ENCODE measurements around the gene WASHC2A.
"Not testable (repeated sequence)": the region's sequence is repeated elsewhere in the genome, so short reads cannot be mapped to it uniquely, and the experiment has no call there.

The WASHC2A gene

DNA sequence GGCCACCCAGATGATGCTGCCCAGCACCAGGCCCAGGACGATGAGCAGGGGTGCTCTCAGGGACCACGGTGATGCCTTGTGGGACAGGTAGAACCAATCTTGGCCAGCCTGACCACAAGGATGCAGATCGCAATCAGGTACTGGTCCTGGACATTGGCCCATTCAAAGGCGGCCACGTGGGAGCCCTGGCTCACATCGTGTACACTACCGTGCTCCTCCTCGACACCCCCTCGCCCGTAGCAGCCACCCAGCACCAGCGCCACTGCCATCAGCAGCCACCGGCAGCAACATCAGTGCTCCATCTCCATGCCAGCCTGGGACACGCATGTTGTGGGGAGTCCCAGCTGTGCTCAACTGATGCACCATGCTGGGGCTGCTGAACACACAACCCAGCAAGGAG, 40.6 kb upstream of the WASHC2A start:
- no peaks in the 10 kb centered on the region for H3K9me3 ChIP-seq
- no peak overlapping the region for H3K4me3 ChIP-seq (ENCODE audit: low read depth in 1 of 2, low read length in 1 of 2)
- H3K27ac ChIP-seq = no peak overlapping the region
- no peaks in the 10 kb centered on the region for H3K4me1 ChIP-seq (ENCODE audit: control insufficient read depth in 1 of 2, insufficient read depth in 1 of 2, low read depth in 1 of 2, low read length in 1 of 2)
- TF ChIP-seq CTCF (IDR thresholded peaks at IDR 0.05) = no peak
- H3K36me3 ChIP-seq = no peaks in the 10 kb centered on the region
- H3K27me3 ChIP-seq = peaks cover 48% of the 10 kb centered on the region

GRCh38 chr10:50033481-50033880, 34.3 kb upstream of the WASHC2A start:
- no peak overlapping the region for H3K4me3 ChIP-seq (ENCODE audit: low read depth in 1 of 2, low read length in 1 of 2)
- no peak for TF ChIP-seq CTCF (IDR thresholded peaks at IDR 0.05)

GRCh38 chr10:50035337-50035736, 32.4 kb upstream of the WASHC2A start:
- not testable (repeated sequence) for H3K27me3 ChIP-seq; H3K9me3 ChIP-seq; H3K4me3 ChIP-seq (ENCODE audit: low read depth in 1 of 2, low read length in 1 of 2); H3K27ac ChIP-seq; H3K36me3 ChIP-seq
- H3K4me1 ChIP-seq (ENCODE audit: control insufficient read depth in 1 of 2, insufficient read depth in 1 of 2, low read depth in 1 of 2, low read length in 1 of 2) = peaks cover 0 to 14% of the 10 kb centered on the region in 2 experiments

More at GRCh38 chr10:50033481-50033880, 34.3 kb upstream of the WASHC2A start:
- no peaks in the 10 kb centered on the region for H3K36me3 ChIP-seq
- H3K9me3 ChIP-seq = no peaks in the 10 kb centered on the region
- no peaks in the 10 kb centered on the region for H3K27me3 ChIP-seq
- H3K27ac ChIP-seq = no peak overlapping the region
- peaks cover 0 to 14% of the 10 kb centered on the region in 2 experiments for H3K4me1 ChIP-seq (ENCODE audit: control insufficient read depth in 1 of 2, insufficient read depth in 1 of 2, low read depth in 1 of 2, low read length in 1 of 2)

GRCh38 chr10:50044941-50045664, 22.7 kb upstream of the WASHC2A start:
- H3K27ac ChIP-seq = no peak overlapping the region
- H3K4me3 ChIP-seq (ENCODE audit: low read depth in 1 of 2, low read length in 1 of 2) = no peak overlapping the region
- no peaks in the 10 kb centered on the region for H3K4me1 ChIP-seq (ENCODE audit: control insufficient read depth in 1 of 2, insufficient read depth in 1 of 2, low read depth in 1 of 2, low read length in 1 of 2)
- H3K9me3 ChIP-seq = no peaks in the 10 kb centered on the region
- no peaks in the 10 kb centered on the region for H3K36me3 ChIP-seq
- no peak for TF ChIP-seq CTCF (IDR thresholded peaks at IDR 0.05)
- H3K27me3 ChIP-seq = no peaks in the 10 kb centered on the region

DNA sequence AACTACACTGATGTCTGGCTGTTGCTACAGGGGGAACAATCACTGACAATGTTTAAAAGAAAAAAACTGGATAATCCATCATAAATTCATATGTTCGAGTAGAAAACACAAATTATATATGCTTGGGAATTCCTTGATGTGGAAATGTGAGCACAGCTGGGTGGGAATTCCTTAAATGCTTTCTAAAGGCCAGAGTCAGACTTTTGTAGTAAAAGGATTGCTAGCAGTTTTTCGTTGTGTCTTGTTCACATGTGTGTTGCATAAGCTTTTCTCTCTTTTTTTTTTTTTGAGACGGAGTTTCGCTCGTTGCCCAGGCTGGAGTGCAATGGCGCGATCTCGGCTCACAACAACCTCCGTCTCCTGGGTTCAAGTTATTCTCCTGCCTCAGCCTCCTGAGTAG, 21.3 kb upstream of the WASHC2A start:
- not testable (repeated sequence) for H3K4me1 ChIP-seq (ENCODE audit: control insufficient read depth in 1 of 2, insufficient read depth in 1 of 2, low read depth in 1 of 2, low read length in 1 of 2); H3K4me3 ChIP-seq (ENCODE audit: low read depth in 1 of 2, low read length in 1 of 2); H3K36me3 ChIP-seq; H3K27ac ChIP-seq; H3K9me3 ChIP-seq; H3K27me3 ChIP-seq

DNA sequence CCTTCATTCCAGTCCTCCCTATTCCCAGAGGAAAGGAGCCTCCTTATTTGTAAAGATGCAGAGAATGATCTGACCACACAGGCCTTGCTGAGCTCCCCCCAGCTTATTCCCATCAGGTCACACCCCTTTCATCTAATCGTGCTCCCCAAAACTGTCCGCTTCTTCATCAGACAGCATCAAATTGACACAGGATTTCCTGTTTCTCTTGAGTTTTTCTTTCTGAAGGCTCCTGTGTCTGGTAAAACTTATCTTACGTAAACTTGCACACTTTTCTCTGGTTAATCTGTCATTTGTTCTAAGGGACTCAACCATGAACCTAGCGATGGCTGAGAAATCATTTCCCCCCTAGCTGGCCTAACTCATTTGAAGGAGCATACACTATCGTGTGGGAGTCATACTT, 20.2 kb upstream of the WASHC2A start:
- H3K27ac ChIP-seq, H3K9me3 ChIP-seq: not testable (repeated sequence)

GRCh38 chr10:50051995-50052660, 15.6 kb upstream of the WASHC2A start:
- H3K4me3 ChIP-seq (ENCODE audit: low read depth in 1 of 2, low read length in 1 of 2); H3K27me3 ChIP-seq; H3K9me3 ChIP-seq; H3K36me3 ChIP-seq; H3K4me1 ChIP-seq (ENCODE audit: control insufficient read depth in 1 of 2, insufficient read depth in 1 of 2, low read depth in 1 of 2, low read length in 1 of 2); H3K27ac ChIP-seq: not testable (repeated sequence)

More for the DNA sequence above, 20.2 kb upstream of the WASHC2A start:
- not testable (repeated sequence) for H3K36me3 ChIP-seq; H3K4me3 ChIP-seq (ENCODE audit: low read depth in 1 of 2, low read length in 1 of 2); H3K4me1 ChIP-seq (ENCODE audit: control insufficient read depth in 1 of 2, insufficient read depth in 1 of 2, low read depth in 1 of 2, low read length in 1 of 2); H3K27me3 ChIP-seq

DNA sequence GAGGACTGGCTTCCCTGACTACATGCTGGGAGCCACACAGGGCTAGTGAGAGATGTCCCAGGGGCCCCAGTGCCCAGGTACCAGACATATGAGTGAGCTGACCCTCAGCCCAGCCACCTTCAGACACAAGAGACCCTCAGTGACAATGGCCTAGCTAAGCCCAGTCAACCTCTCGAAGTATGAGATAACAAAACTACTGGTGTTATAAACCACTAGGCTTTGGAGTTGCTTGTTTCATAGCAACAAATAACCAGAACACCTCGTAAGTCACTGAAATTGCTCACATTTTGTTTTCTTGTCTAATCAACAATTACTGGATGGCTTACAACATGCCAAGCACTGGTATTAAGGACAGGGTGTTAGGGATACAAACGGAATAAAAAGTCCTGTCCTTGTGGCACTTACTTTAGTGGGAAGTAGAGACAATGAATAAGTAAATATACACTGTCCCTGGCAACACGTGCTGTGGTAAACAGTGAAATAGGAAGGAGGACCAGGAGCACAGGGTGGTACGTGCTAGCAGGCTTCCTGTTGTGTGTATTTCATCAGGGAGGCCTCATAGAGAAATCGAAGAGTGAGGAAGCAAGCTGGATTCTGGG, 14.9 kb upstream of the WASHC2A start:
- not testable (repeated sequence) for H3K9me3 ChIP-seq; H3K27ac ChIP-seq; H3K36me3 ChIP-seq; H3K4me3 ChIP-seq (ENCODE audit: low read depth in 1 of 2, low read length in 1 of 2); H3K4me1 ChIP-seq (ENCODE audit: control insufficient read depth in 1 of 2, insufficient read depth in 1 of 2, low read depth in 1 of 2, low read length in 1 of 2); H3K27me3 ChIP-seq

DNA sequence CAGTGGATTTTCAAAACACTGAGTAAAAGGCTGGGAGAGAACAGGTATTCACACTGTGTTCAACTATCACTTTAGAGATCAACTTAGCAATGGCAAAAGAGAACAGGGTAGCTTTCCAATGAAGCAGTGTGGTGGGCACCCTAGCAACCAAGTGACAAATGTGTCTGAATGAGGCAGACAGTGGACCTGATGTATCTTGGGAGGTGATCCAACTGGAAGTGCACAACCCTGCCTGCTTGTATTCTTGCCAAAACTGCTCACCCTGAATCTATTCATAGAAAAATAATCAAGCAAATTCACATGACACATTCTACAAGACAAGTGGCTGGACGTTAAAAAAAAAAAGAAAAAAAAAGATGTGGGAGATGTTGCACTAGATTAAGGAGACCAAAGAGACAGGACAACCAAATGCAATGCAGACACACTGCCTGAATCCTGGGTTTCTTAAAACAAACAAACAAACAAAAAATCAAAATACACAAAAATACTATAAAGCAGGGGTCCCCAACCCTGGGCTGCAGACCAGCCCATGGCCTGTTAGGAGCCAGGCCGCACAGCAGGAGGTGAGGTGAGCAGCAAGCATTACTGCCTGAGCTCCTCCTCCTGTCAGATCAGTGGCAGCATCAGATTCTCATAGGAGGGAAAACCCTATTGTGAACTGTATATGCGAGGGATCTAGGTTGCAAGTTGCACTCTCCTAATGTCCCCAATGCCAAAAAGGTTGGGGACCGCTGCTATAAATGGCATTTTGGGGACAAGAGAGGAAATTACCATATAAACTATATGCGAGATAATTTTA, 12.1 kb upstream of the WASHC2A start:
- H3K27me3 ChIP-seq = not testable (repeated sequence)

GRCh38 chr10:50056654-50057053, 11.1 kb upstream of the WASHC2A start:
- not testable (repeated sequence) for H3K4me3 ChIP-seq (ENCODE audit: low read depth in 1 of 2, low read length in 1 of 2); H3K27ac ChIP-seq; H3K27me3 ChIP-seq; H3K36me3 ChIP-seq; H3K4me1 ChIP-seq (ENCODE audit: control insufficient read depth in 1 of 2, insufficient read depth in 1 of 2, low read depth in 1 of 2, low read length in 1 of 2); H3K9me3 ChIP-seq

More for the DNA sequence above, 12.1 kb upstream of the WASHC2A start:
- not testable (repeated sequence) for H3K9me3 ChIP-seq; H3K27ac ChIP-seq; H3K4me3 ChIP-seq (ENCODE audit: low read depth in 1 of 2, low read length in 1 of 2); H3K4me1 ChIP-seq (ENCODE audit: control insufficient read depth in 1 of 2, insufficient read depth in 1 of 2, low read depth in 1 of 2, low read length in 1 of 2); H3K36me3 ChIP-seq
